HEK293T (cell line): ENCODE results near the gene CMTM7.

Source experiments
- CTCF ChIA-PET: fragments of 350-600 bp; formaldehyde crosslinking; extraction: SDS; loops from one replicate; lab custom pipeline; 2021; ENCODE audit warnings: antibody characterized with exemption, inconsistent platforms; lab: Yijun Ruan, JAX
- POLR2A ChIA-PET: fragments of 350-600 bp; formaldehyde crosslinking; extraction: SDS; loops from one replicate; lab custom pipeline; 2020; ENCODE audit warnings: antibody characterized with exemption, inconsistent platforms; lab: Yijun Ruan, JAX
- DNase-seq: peaks from one replicate; pipeline ENCODE4 v3.0.0; 2012; ENCODE audit warnings: mixed read lengths; ENCODE audit errors: extremely low spot score
- ARNT ChIP-seq: fragments of 450-650 bp; IDR thresholded peaks from 2 replicates; pipeline ENCODE4 v1.6.1; 2017; ENCODE audit warnings: mild to moderate bottlenecking
- BHLHE40 ChIP-seq: fragments of 450-650 bp; IDR thresholded peaks from 2 replicates; pipeline ENCODE4 v1.6.1; 2016; ENCODE audit warnings: mild to moderate bottlenecking, moderate library complexity, borderline replicate concordance
- CTBP1 ChIP-seq: fragments of 450-650 bp; IDR thresholded peaks from 2 replicates; pipeline ENCODE4 v1.6.1; 2016; ENCODE audit warnings: borderline replicate concordance
- ELF4 ChIP-seq: fragments of 450-650 bp; IDR thresholded peaks from 2 replicates; pipeline ENCODE4 v1.6.1; 2017; ENCODE audit warnings: antibody characterized with exemption
- FOXA1 ChIP-seq: fragments of 450-650 bp; IDR thresholded peaks from 2 replicates; pipeline ENCODE4 v1.6.1; 2016; ENCODE audit warnings: mild to moderate bottlenecking
- FOXK2 ChIP-seq: fragments of 450-650 bp; IDR thresholded peaks from 2 replicates; pipeline ENCODE4 v1.6.1; 2016; ENCODE audit warnings: mild to moderate bottlenecking
- FOXM1 ChIP-seq: fragments of 450-650 bp; IDR thresholded peaks from 2 replicates; pipeline ENCODE4 v1.6.1; 2017; ENCODE audit warnings: mild to moderate bottlenecking, borderline replicate concordance
- HDGF ChIP-seq: fragments of 450-650 bp; IDR thresholded peaks from 2 replicates; pipeline ENCODE4 v1.6.1; 2017; ENCODE audit warnings: antibody characterized with exemption, borderline replicate concordance
- L3MBTL2 ChIP-seq: fragments of 450-650 bp; conservative IDR thresholded peaks from 2 replicates; pipeline ENCODE4 v1.6.1; 2016; ENCODE audit warnings: mild to moderate bottlenecking
- LEF1 ChIP-seq: fragments of 450-650 bp; IDR thresholded peaks from 2 replicates; pipeline ENCODE4 v1.6.1; 2017; ENCODE audit warnings: mild to moderate bottlenecking, borderline replicate concordance
- NFRKB ChIP-seq: fragments of 450-650 bp; IDR thresholded peaks from 2 replicates; pipeline ENCODE4 v1.6.1; 2016; ENCODE audit warnings: mild to moderate bottlenecking, moderate library complexity
- SP1 ChIP-seq: fragments of 450-650 bp; IDR thresholded peaks from 2 replicates; pipeline ENCODE4 v1.6.1; 2017
- SUZ12 ChIP-seq: fragments of 450-650 bp; IDR thresholded peaks from 2 replicates; pipeline ENCODE4 v1.6.1; 2016; ENCODE audit warnings: mild to moderate bottlenecking
- TARDBP ChIP-seq: fragments of 450-650 bp; IDR thresholded peaks from 2 replicates; pipeline ENCODE4 v1.6.1; 2016
- ZNF384 ChIP-seq: fragments of 450-650 bp; IDR thresholded peaks from 2 replicates; pipeline ENCODE4 v1.6.1; 2016
- TF ChIP-seq, protein P1 (sequence below): fragments of 450-650 bp; IDR thresholded peaks from 2 replicates; pipeline ENCODE4 v1.6.1; 2016

CMTM7 gene

DNA sequence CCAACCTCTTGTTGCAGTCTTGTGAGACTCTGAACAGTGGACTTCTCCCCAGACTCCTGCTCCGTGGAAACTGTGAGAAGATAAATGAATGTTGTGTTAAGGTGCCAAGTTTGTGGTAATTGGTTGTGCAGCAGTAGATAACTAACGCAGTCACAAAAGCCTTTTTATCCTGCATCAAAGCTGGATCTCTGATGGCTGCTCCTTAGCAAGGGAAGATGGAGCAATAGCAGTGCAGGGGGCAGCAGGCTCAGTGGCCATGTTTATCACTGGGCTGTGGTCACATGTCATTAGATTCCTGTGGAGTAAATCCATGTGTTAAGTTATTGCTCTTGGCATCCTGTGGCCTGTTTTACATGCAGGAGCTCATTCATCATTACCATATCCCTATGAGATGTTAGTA is 13.5 kb downstream of the CMTM7 start:
- no peak for DNase-seq
- TF ChIP-seq L3MBTL2 = no peak
- no peak for TF ChIP-seq FOXK2
- TF ChIP-seq CTBP1 = no peak
- no peak for TF ChIP-seq FOXM1
- TF ChIP-seq NFRKB = no peak
- no peak for TF ChIP-seq LEF1
- no peak for TF ChIP-seq FOXA1
- TF ChIP-seq SP1 = no peak
- no peak for TF ChIP-seq ARNT
- no peak for TF ChIP-seq BHLHE40
- no peak for TF ChIP-seq SUZ12
- TF ChIP-seq, protein P1, sequence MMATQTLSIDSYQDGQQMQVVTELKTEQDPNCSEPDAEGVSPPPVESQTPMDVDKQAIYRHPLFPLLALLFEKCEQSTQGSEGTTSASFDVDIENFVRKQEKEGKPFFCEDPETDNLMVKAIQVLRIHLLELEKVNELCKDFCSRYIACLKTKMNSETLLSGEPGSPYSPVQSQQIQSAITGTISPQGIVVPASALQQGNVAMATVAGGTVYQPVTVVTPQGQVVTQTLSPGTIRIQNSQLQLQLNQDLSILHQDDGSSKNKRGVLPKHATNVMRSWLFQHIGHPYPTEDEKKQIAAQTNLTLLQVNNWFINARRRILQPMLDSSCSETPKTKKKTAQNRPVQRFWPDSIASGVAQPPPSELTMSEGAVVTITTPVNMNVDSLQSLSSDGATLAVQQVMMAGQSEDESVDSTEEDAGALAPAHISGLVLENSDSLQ = no peak
- TF ChIP-seq HDGF = no peak
- CTCF ChIA-PET = interaction anchor here (1.5 kb wide), 1 partner anchor 30 kb away, joined by 4 read pairs; no protein-coding TSS in a partner anchor
- POLR2A ChIA-PET = no interaction called here

- ChIA-PET POLR2A (no interaction called here), CTCF (interaction anchor here (1.5 kb wide), 1 partner anchor 31 kb away, joined by 4 read pairs; no protein-coding TSS in a partner anchor)
- DNase-seq = no peak
- TF ChIP-seq SUZ12 (no peak), FOXM1 (no peak), LEF1 (no peak), FOXA1 (no peak), ZNF384 (no peak), HDGF (no peak), SP1 (no peak), TARDBP (no peak), FOXK2 (no peak), NFRKB (no peak), BHLHE40 (no peak), L3MBTL2 (no peak), ELF4 (no peak), CTBP1 (no peak), ARNT (no peak)
- TF ChIP-seq, protein P1 = no peak
Observed at GRCh38 chr3:32405711-32406323, 14.2 kb downstream of the CMTM7 start.

DNA sequence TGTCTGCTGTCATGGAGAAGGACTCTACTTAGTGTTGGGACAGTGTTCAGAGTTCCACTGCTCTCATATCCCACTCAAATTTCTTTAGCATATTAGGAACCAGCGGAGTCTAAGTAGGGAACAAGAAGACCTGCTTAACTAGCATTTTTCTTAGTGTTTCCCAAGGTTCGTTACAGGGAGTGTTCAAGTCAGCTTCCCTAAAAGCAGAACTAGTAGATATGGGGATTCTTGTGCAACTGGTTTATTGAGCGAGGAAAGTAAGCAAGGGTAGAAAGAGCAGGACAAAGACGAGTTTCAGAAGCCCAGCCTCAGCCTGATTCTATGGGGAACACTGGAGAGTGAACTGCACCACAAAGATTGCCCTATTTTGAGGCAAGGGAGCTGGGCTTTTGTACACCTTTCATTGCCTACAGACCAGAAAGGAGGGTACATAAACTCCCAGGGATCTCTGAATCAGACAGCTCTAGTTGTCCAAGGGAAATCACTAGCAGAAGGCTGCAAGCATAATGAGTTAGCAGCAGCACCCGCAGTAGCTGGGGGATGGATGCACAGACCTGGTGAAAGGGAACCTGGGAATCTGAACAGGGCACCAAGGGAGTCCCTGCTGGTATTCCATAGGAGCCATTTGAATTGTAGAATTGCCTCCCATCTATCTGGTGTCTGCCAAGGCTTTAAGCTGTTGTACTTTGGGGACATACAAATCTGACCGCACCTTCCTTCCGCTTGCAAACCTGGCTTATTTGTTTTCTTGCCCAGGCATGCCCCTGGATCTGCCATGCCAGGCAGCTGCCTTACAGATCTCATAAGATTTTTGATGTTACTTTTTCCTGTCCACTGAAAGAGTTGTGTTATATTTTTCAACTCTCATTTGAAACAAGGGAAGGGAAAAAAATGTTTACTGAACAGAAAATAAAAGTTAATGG is 15.1 kb downstream of the CMTM7 start:
- ChIA-PET POLR2A (no interaction called here), CTCF (interaction anchor here (1.5 kb wide), 1 partner anchor 32 kb away, joined by 4 read pairs; no protein-coding TSS in a partner anchor)
- DNase-seq = no peak
- TF ChIP-seq HDGF = no peak
- TF ChIP-seq FOXM1 = no peak
- no peak for TF ChIP-seq LEF1
- TF ChIP-seq BHLHE40 = no peak
- no peak for TF ChIP-seq L3MBTL2
- no peak for TF ChIP-seq NFRKB
- TF ChIP-seq, protein P1 = no peak
- no peak for TF ChIP-seq CTBP1
- TF ChIP-seq SUZ12 = no peak
- TF ChIP-seq SP1 = no peak
- TF ChIP-seq FOXK2 = no peak
- TF ChIP-seq ARNT = no peak
- no peak for TF ChIP-seq FOXA1
- TF ChIP-seq ELF4 = no peak
- no peak for TF ChIP-seq ZNF384
- TF ChIP-seq TARDBP = no peak

- no peak for DNase-seq
- TF ChIP-seq ARNT = no peak
- no peak for TF ChIP-seq FOXM1
- ChIA-PET POLR2A (no interaction called here), CTCF (interaction anchor here (0.5 to 0.7 kb wide), 2 partner anchors 107 to 431 kb away, joined by 3 read pairs; no protein-coding TSS in a partner anchor)
Observed at GRCh38 chr3:32410367-32411246, 19.0 kb downstream of the CMTM7 start.

GRCh38 chr3:32411442-32411841 is 19.8 kb downstream of the CMTM7 start:
- CTCF ChIA-PET = no interaction called here
- POLR2A ChIA-PET = no interaction called here
- DNase-seq = no peak
- TF ChIP-seq FOXK2 (no peak), FOXA1 (no peak), ZNF384 (no peak), ARNT (no peak), SP1 (no peak), SUZ12 (no peak), BHLHE40 (no peak), L3MBTL2 (no peak), CTBP1 (no peak), ELF4 (no peak), LEF1 (no peak), TARDBP (no peak), NFRKB (no peak), FOXM1 (no peak), HDGF (no peak)
- TF ChIP-seq, protein P1 = no peak
